ENCODE results near the gene NHP2. TPM values are rescaled to one million over a fixed set of nuclear protein-coding genes. Genes with fewer than 3 reads are reported as not detected.

Gene NHP2
- total and polyA plus RNA-seq, 9 of the 15 experiments (the other 6 are each of a cell fraction or from before 2014, with no cell fraction given) = 52.8 to 622 (median 144) TPM

DNA sequence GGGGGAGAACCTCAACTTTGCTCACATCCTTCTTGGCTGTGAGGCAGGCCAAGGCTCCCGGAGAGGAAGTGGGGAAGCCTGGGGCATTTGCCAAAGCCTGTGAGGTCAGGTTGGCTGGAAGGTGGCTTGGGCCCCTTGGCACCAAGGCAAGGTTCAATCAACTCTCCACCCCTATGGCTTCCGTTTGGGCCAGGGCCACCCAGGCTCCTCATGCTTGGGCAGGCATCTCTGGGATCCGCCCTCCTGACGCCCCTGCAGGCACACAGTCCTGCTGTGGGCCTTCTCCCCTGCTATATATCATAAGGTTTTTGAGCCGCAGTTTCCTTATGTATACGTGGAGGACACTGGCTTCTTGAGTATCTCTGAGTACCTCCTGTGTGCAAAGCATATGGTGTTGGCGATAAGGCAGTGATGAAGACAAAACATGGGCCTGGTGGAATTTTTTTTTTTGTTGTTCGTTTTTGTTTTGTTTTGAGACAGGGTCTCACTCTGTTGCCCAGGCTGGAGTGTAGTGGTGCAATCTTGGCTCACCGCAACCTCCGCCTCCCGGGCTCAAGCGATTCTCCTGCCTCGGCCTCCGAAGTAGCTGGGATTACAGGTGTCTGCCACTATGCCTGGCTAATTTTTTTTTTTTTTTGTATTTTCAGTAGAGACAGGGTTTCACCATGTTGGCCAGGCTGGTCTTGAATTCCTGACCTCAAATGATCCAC lies 26.2 kb downstream of the NHP2 start (continued):
- TF ChIP-seq, protein P1, sequence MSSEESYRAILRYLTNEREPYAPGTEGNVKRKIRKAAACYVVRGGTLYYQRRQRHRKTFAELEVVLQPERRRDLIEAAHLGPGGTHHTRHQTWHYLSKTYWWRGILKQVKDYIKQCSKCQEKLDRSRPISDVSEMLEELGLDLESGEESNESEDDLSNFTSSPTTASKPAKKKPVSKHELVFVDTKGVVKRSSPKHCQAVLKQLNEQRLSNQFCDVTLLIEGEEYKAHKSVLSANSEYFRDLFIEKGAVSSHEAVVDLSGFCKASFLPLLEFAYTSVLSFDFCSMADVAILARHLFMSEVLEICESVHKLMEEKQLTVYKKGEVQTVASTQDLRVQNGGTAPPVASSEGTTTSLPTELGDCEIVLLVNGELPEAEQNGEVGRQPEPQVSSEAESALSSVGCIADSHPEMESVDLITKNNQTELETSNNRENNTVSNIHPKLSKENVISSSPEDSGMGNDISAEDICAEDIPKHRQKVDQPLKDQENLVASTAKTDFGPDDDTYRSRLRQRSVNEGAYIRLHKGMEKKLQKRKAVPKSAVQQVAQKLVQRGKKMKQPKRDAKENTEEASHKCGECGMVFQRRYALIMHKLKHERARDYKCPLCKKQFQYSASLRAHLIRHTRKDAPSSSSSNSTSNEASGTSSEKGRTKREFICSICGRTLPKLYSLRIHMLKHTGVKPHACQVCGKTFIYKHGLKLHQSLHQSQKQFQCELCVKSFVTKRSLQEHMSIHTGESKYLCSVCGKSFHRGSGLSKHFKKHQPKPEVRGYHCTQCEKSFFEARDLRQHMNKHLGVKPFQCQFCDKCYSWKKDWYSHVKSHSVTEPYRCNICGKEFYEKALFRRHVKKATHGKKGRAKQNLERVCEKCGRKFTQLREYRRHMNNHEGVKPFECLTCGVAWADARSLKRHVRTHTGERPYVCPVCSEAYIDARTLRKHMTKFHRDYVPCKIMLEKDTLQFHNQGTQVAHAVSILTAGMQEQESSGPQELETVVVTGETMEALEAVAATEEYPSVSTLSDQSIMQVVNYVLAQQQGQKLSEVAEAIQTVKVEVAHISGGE (CRISPR knock-in tag; IDR thresholded peaks at IDR 0.05) = peak in 1 of 3 experiments; percentile 73; a peak in 2 of 6 replicates
- TF ChIP-seq NFIC (IDR thresholded peaks at IDR 0.05) (peak; percentile 83), RAD51 (IDR thresholded peaks at IDR 0.05; ENCODE audit: borderline replicate concordance, low read depth) (0 out of 2 replicates have a peak, but pooled peaks have one; percentile 22), YY1 (IDR thresholded peaks at IDR 0.05; ENCODE audit: borderline replicate concordance in 1 of 3, control insufficient read depth in 1 of 3, extremely low read depth in 1 of 3, insufficient read depth in 3 of 3, insufficient read length in 1 of 3, insufficient replicate concordance in 2 of 3, low read depth in 1 of 3, low read length in 2 of 3) (peak in 1 of 3 experiments; percentile 9), KHSRP (IDR thresholded peaks at IDR 0.05) (peak; percentile 81), ZNF384 (IDR thresholded peaks at IDR 0.05; ENCODE audit: low read depth, low read length) (peak; percentile 96), CREM (IDR thresholded peaks at IDR 0.05; ENCODE audit: low read depth) (peak; percentile 73), RB1 (IDR thresholded peaks at IDR 0.05; ENCODE audit: low read depth) (peak; percentile 4; the same call in 1 of the 2 replicates), NFATC3 (IDR thresholded peaks at IDR 0.05) (peak; percentile 57; the same call in 1 of the 2 replicates), SMARCE1 (IDR thresholded peaks at IDR 0.05) (peak; percentile 98), FOXK2 (conservative IDR thresholded peaks at IDR 0.05 in 1 of 2, IDR thresholded peaks at IDR 0.05 in 1 of 2; ENCODE audit: low read depth in 2 of 2) (peak; percentile 79 to 86), KLF13 (tag; IDR thresholded peaks at IDR 0.05; ENCODE audit: borderline replicate concordance, low read depth) (peak; percentile 61; the same call in 1 of the 2 replicates), NFE2 (IDR thresholded peaks at IDR 0.05; ENCODE audit: low read depth) (peak; percentile 27; the same call in 1 of the 2 replicates)
- TF ChIP-seq, protein P2, sequence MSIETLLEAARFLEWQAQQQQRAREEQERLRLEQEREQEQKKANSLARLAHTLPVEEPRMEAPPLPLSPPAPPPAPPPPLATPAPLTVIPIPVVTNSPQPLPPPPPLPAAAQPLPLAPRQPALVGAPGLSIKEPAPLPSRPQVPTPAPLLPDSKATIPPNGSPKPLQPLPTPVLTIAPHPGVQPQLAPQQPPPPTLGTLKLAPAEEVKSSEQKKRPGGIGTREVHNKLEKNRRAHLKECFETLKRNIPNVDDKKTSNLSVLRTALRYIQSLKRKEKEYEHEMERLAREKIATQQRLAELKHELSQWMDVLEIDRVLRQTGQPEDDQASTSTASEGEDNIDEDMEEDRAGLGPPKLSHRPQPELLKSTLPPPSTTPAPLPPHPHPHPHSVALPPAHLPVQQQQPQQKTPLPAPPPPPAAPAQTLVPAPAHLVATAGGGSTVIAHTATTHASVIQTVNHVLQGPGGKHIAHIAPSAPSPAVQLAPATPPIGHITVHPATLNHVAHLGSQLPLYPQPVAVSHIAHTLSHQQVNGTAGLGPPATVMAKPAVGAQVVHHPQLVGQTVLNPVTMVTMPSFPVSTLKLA (conservative IDR thresholded peaks at IDR 0.05) = peak; percentile 69 to 83
- TF ChIP-seq, protein P3, sequence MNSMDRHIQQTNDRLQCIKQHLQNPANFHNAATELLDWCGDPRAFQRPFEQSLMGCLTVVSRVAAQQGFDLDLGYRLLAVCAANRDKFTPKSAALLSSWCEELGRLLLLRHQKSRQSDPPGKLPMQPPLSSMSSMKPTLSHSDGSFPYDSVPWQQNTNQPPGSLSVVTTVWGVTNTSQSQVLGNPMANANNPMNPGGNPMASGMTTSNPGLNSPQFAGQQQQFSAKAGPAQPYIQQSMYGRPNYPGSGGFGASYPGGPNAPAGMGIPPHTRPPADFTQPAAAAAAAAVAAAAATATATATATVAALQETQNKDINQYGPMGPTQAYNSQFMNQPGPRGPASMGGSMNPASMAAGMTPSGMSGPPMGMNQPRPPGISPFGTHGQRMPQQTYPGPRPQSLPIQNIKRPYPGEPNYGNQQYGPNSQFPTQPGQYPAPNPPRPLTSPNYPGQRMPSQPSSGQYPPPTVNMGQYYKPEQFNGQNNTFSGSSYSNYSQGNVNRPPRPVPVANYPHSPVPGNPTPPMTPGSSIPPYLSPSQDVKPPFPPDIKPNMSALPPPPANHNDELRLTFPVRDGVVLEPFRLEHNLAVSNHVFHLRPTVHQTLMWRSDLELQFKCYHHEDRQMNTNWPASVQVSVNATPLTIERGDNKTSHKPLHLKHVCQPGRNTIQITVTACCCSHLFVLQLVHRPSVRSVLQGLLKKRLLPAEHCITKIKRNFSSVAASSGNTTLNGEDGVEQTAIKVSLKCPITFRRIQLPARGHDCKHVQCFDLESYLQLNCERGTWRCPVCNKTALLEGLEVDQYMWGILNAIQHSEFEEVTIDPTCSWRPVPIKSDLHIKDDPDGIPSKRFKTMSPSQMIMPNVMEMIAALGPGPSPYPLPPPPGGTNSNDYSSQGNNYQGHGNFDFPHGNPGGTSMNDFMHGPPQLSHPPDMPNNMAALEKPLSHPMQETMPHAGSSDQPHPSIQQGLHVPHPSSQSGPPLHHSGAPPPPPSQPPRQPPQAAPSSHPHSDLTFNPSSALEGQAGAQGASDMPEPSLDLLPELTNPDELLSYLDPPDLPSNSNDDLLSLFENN (IDR thresholded peaks at IDR 0.05; ENCODE audit: low read depth in 2 of 2, low read length in 2 of 2) = peak in 1 of 2 experiments; percentile 82; a peak in 1 of 4 replicates
- TF ChIP-seq, protein P4, sequence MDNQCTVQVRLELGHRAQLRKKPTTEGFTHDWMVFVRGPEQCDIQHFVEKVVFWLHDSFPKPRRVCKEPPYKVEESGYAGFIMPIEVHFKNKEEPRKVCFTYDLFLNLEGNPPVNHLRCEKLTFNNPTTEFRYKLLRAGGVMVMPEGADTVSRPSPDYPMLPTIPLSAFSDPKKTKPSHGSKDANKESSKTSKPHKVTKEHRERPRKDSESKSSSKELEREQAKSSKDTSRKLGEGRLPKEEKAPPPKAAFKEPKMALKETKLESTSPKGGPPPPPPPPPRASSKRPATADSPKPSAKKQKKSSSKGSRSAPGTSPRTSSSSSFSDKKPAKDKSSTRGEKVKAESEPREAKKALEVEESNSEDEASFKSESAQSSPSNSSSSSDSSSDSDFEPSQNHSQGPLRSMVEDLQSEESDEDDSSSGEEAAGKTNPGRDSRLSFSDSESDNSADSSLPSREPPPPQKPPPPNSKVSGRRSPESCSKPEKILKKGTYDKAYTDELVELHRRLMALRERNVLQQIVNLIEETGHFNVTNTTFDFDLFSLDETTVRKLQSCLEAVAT (IDR thresholded peaks at IDR 0.05) = peak; percentile 59 to 77; a peak in 3 of 4 replicates

Measured in K562 (cell line).